Upper lobe of right lung (tissue), 1 donor: ENCODE data around the gene RHO. TPM values are rescaled to one million over a fixed set of nuclear protein-coding genes. Genes with fewer than 3 reads are reported as not detected.

Experiments used
- ATAC-seq: fragments of 200-7000 bp; cut with Tn5 transposase; one replicate; pipeline ENCODE4 v1.9.1; 2020; ENCODE audit warnings: mild to moderate bottlenecking, moderate library complexity
- DNase-seq: peaks from one replicate; pipeline ENCODE4 v3.0.0-alpha.2; 2020
- H3K27ac ChIP-seq: fragments of 200-600 bp; one replicate; pipeline ENCODE4 v1.8.0; 2022
- H3K27me3 ChIP-seq: fragments of 200-600 bp; one replicate; pipeline ENCODE4 v1.8.0; 2022; ENCODE audit warnings: mild to moderate bottlenecking
- H3K36me3 ChIP-seq: fragments of 200-600 bp; one replicate; pipeline ENCODE4 v1.8.0; 2022
- H3K4me1 ChIP-seq: fragments of 200-600 bp; one replicate; pipeline ENCODE4 v1.8.0; 2022
- H3K4me3 ChIP-seq: fragments of 200-600 bp; one replicate; pipeline ENCODE4 v1.8.0; 2022; ENCODE audit warnings: mild to moderate bottlenecking
- H3K9me3 ChIP-seq: fragments of 200-600 bp; one replicate; pipeline ENCODE4 v1.8.0; 2022
- CTCF ChIP-seq: fragments of 200-600 bp; IDR thresholded peaks from one replicate; pipeline ENCODE4 v1.8.0; 2022; ENCODE audit warnings: antibody characterized with exemption
- intact Hi-C: fragments of 100-400 bp; cut with DNase I; formaldehyde crosslinking; loops from one replicate; pipeline ENCODE4 v1.11.0; 2022
- total RNA-seq: library from RNA; stranded (reverse); fragmentation: NEBNext Ultra II Directional; extraction: Animal tissue kit (Norgen Biotek cat#: 25700); gene quantifications from one replicate; pipeline ENCODE4 v1.2.1, GENCODE V29; 2021
- donor health status: DM: no; HTN: yes; CAD: no; lungs with severe emphysema.

RHO gene
- total RNA-seq, 1 donor from 2014 or later: not detected

GRCh38 chr3:129500334-129500658 is 28.1 kb upstream of the RHO start:
- ATAC-seq: no peak
- DNase-seq: no peak
- no peaks in the 10 kb centered on the region for H3K9me3 ChIP-seq
- H3K4me3 ChIP-seq: no peak overlapping the region
- intact Hi-C loops: no loop called here
- H3K4me1 ChIP-seq: peaks cover 12% of the 10 kb centered on the region
- H3K27me3 ChIP-seq: no peaks in the 10 kb centered on the region
- TF ChIP-seq CTCF: no peak
- peak overlapping the region; percentile 12 for H3K27ac ChIP-seq
- peaks cover 8% of the 10 kb centered on the region for H3K36me3 ChIP-seq

GRCh38 chr3:129501630-129502029 is 26.8 kb upstream of the RHO start:
- Histone ChIP-seq H3K9me3 (no peaks in the 10 kb centered on the region), H3K27me3 (no peaks in the 10 kb centered on the region), H3K36me3 (peaks cover 13% of the 10 kb centered on the region), H3K4me1 (peaks cover 12% of the 10 kb centered on the region), H3K4me3 (no peak overlapping the region), H3K27ac (no peak overlapping the region)
- intact Hi-C loops: no loop called here
- ATAC-seq (no peak), DNase-seq (no peak)
- no peak for TF ChIP-seq CTCF

- no peak for TF ChIP-seq CTCF
- H3K27me3 ChIP-seq: no peaks in the 10 kb centered on the region
- no peaks in the 10 kb centered on the region for H3K9me3 ChIP-seq
- DNase-seq (no peak), ATAC-seq (no peak)
- peaks cover 22% of the 10 kb centered on the region for H3K36me3 ChIP-seq
- H3K27ac ChIP-seq: no peak overlapping the region
- H3K4me3 ChIP-seq: no peak overlapping the region
- intact Hi-C loops: no loop called here
- H3K4me1 ChIP-seq: peaks cover 9% of the 10 kb centered on the region
Measured at GRCh38 chr3:129502641-129503408, 25.6 kb upstream of the RHO start.

GRCh38 chr3:129503471-129504291 is 24.8 kb upstream of the RHO start:
- peaks cover 22% of the 10 kb centered on the region for H3K36me3 ChIP-seq
- no peaks in the 10 kb centered on the region for H3K9me3 ChIP-seq
- no peak for TF ChIP-seq CTCF
- intact Hi-C loops: no loop called here
- H3K27ac ChIP-seq: no peak overlapping the region
- peaks cover 4% of the 10 kb centered on the region for H3K4me1 ChIP-seq
- no peak overlapping the region for H3K4me3 ChIP-seq
- ATAC-seq (no peak), DNase-seq (no peak)
- no peaks in the 10 kb centered on the region for H3K27me3 ChIP-seq

- Histone ChIP-seq H3K4me3 (no peak overlapping the region), H3K4me1 (no peaks in the 10 kb centered on the region), H3K27ac (no peak overlapping the region), H3K36me3 (peaks cover 22% of the 10 kb centered on the region), H3K27me3 (no peaks in the 10 kb centered on the region), H3K9me3 (no peaks in the 10 kb centered on the region)
- no peak for ATAC-seq
- TF ChIP-seq CTCF: no peak
- intact Hi-C loops: no loop called here
- no peak for DNase-seq
Measured at GRCh38 chr3:129504471-129505100, 23.9 kb upstream of the RHO start.
